OCI-LY3 (cell line): ENCODE results near the gene TEX36.

Experiments
- H2AFZ ChIP-seq: fragments of 200-600, 300-600 bp; shearing (Covaris generic); 2 replicates; pipeline ENCODE4 v1.6.0; 2014; ENCODE audit warnings: antibody characterized with exemption, low read depth, low read length
- H3K27ac ChIP-seq: fragments of 200-600, 300-600 bp; sonication (generic); 2 replicates; pipeline ENCODE4 v1.5.1; 2014; ENCODE audit warnings: mild to moderate bottlenecking, low read length, moderate library complexity, mixed read lengths
- H3K27me3 ChIP-seq: fragments of 200-600, 300-600 bp; sonication (generic); 2 replicates; pipeline ENCODE4 v1.6.1; 2014; ENCODE audit warnings: low read depth, low read length, mixed read lengths
- H3K36me3 ChIP-seq: fragments of 200-600, 300-600 bp; sonication (generic); replicated peaks from 2 replicates; pipeline ENCODE3; 2014; ENCODE audit warnings: low read depth, low read length, mixed read lengths
- H3K4me1 ChIP-seq: fragments of 300-600, 200-600 bp; sonication (generic); 2 replicates; pipeline ENCODE4 v1.6.1; 2014; ENCODE audit warnings: low read length, mixed read lengths
- H3K4me2 ChIP-seq: fragments of 200-600, 300-600 bp; sonication (generic); 2 replicates; pipeline ENCODE4 v1.6.1; 2014; ENCODE audit warnings: low read length, mixed read lengths
- H3K4me3 ChIP-seq: fragments of 300-600, 200-600 bp; sonication (generic); 2 replicates; pipeline ENCODE4 v1.5.1; 2014; ENCODE audit warnings: antibody characterized with exemption, mild to moderate bottlenecking, low read length, moderate library complexity
- H3K79me2 ChIP-seq: fragments of 300-600, 200-600 bp; shearing (Covaris generic); 2 replicates; pipeline ENCODE4 v1.6.1; 2014; ENCODE audit warnings: mild to moderate bottlenecking, low read length, mixed read lengths
- H3K9ac ChIP-seq: fragments of 300-600, 200-600 bp; shearing (Covaris generic); 2 replicates; pipeline ENCODE4 v1.6.0; 2014; ENCODE audit warnings: mild to moderate bottlenecking, low read length, moderate library complexity
- H3K9me3 ChIP-seq: fragments of 200-600, 300-600 bp; shearing (Covaris generic); 2 replicates; pipeline ENCODE4 v1.6.1; 2014; ENCODE audit warnings: low read length, mixed read lengths; ENCODE audit not compliant: insufficient read depth
- H4K20me1 ChIP-seq: fragments of 200-600, 300-600 bp; sonication (generic); 2 replicates; pipeline ENCODE4 v1.6.1; 2016; ENCODE audit warnings: low read length, mixed read lengths; ENCODE audit not compliant: insufficient read depth
- CTCF ChIP-seq: fragments of 200-600, 300-600 bp; sonication (generic); IDR thresholded peaks from 2 replicates; pipeline ENCODE4 v1.5.1; 2014; ENCODE audit warnings: antibody characterized with exemption, low read length, low read depth
- EZH2phosphoT487 ChIP-seq: fragments of 200-600 bp; shearing (Covaris generic); IDR thresholded peaks from 2 replicates; pipeline ENCODE4 v1.6.1; 2018; ENCODE audit warnings: antibody characterized with exemption, mixed run types, low read depth

TEX36 gene

GRCh38 chr10:125608474-125608873 is 74.5 kb downstream of the TEX36 start:
- no peak overlapping the region for H3K4me2 ChIP-seq
- no peaks in the 10 kb centered on the region for H3K79me2 ChIP-seq
- no peaks in the 10 kb centered on the region for H3K4me1 ChIP-seq
- no peaks in the 10 kb centered on the region for H4K20me1 ChIP-seq
- H3K27me3 ChIP-seq, result no peaks in the 10 kb centered on the region
- no peaks in the 10 kb centered on the region for H3K9me3 ChIP-seq
- H3K9ac ChIP-seq, result no peak overlapping the region
- no peaks in the 10 kb centered on the region for H3K36me3 ChIP-seq
- H2AFZ ChIP-seq, result no peak overlapping the region
- H3K4me3 ChIP-seq, result no peak overlapping the region
- H3K27ac ChIP-seq, result no peak overlapping the region
- TF ChIP-seq CTCF, result no peak
- TF ChIP-seq EZH2phosphoT487, result no peak

- Histone ChIP-seq H3K4me1 (no peaks in the 10 kb centered on the region), H3K79me2 (no peaks in the 10 kb centered on the region), H3K27ac (no peak overlapping the region), H3K9me3 (no peaks in the 10 kb centered on the region), H3K4me2 (no peak overlapping the region), H4K20me1 (no peaks in the 10 kb centered on the region), H2AFZ (no peak overlapping the region), H3K9ac (no peak overlapping the region), H3K36me3 (no peaks in the 10 kb centered on the region), H3K27me3 (no peaks in the 10 kb centered on the region), H3K4me3 (no peak overlapping the region)
- TF ChIP-seq CTCF (no peak), EZH2phosphoT487 (no peak)
These were observed 75.2 kb downstream of the TEX36 start for GRCh38 chr10:125607689-125608290.

GRCh38 chr10:125606414-125607010 is 76.5 kb downstream of the TEX36 start:
- TF ChIP-seq EZH2phosphoT487, result no peak
- TF ChIP-seq CTCF, result no peak
- Histone ChIP-seq H3K9me3 (no peaks in the 10 kb centered on the region), H3K36me3 (no peaks in the 10 kb centered on the region), H3K79me2 (no peaks in the 10 kb centered on the region), H2AFZ (no peak overlapping the region), H4K20me1 (no peaks in the 10 kb centered on the region), H3K27ac (no peak overlapping the region), H3K4me2 (no peak overlapping the region), H3K27me3 (no peaks in the 10 kb centered on the region), H3K4me3 (no peak overlapping the region), H3K9ac (no peak overlapping the region), H3K4me1 (no peaks in the 10 kb centered on the region)
